ENCODE results near the gene GTF2E1. TPM values are rescaled to one million over a fixed set of nuclear protein-coding genes. Genes with fewer than 3 reads are reported as not detected.
A peak's percentile ranks its signal among the peaks of the same experiment; 100 is the strongest.
"Not testable (repeated sequence)": the region's sequence is repeated elsewhere in the genome, so short reads cannot be mapped to it uniquely, and the experiment has no call there.

Gene GTF2E1
- total and polyA plus RNA-seq, 2 donors (not counting 1 experiment from before 2014, with no cell fraction given) = 11.5 to 15.7 TPM

DNA sequence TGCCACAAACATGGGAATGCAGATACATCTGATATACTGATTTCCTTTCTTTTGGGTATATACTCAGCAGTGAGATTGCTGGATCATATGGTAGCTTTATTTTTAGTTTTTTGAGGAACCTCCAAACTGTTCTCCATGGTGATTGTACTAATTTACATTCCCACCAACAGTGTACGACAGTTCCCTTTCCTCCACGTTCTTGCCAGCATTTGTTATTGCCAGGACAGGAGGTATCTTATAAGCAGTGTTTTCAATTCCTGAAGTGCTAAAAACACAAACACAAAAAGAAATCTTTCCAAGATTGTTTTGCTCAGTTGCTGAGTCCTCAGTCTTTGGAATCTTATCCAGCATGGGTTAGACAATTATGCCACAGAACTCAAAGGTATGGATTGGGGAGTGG, 13.5 kb downstream of the GTF2E1 start:
- no peak for DNase-seq (ENCODE audit: low read depth in 2 of 2)
- Histone ChIP-seq H3K79me2 (ENCODE audit: control insufficient read depth, insufficient read depth, low read length) (no peaks in the 10 kb centered on the region), H3K4me3 (replicated peaks in 1 of 4; ENCODE audit: control extremely low read depth in 1 of 4, insufficient read depth in 1 of 4, low read depth in 3 of 4, low read length in 4 of 4) (no peak overlapping the region), H2AFZ (ENCODE audit: low read length) (no peak overlapping the region), H3K9me3 (ENCODE audit: control insufficient read depth, insufficient read depth, low read depth, low read length) (no peaks in the 10 kb centered on the region), H3K36me3 (ENCODE audit: control insufficient read depth, insufficient read depth, low read length) (no peaks in the 10 kb centered on the region), H3K9ac (ENCODE audit: insufficient read depth, low read length) (no peak overlapping the region), H3K4me1 (ENCODE audit: control insufficient read depth, extremely low read depth, insufficient read depth, low read length) (no peaks in the 10 kb centered on the region), H3K27ac (ENCODE audit: insufficient read depth, low read length) (no peak overlapping the region), H4K20me1 (ENCODE audit: control insufficient read depth, extremely low read depth, insufficient read depth, low read length) (no peaks in the 10 kb centered on the region), H3K4me2 (ENCODE audit: extremely low read depth, insufficient read depth, low read length) (no peak overlapping the region), H3K27me3 (ENCODE audit: control insufficient read depth, insufficient read depth, low read length) (no peaks in the 10 kb centered on the region)
- TF ChIP-seq EZH2 (IDR thresholded peaks at IDR 0.05; ENCODE audit: low read length, missing control alignments) = no peak
- TF ChIP-seq, protein P1, sequence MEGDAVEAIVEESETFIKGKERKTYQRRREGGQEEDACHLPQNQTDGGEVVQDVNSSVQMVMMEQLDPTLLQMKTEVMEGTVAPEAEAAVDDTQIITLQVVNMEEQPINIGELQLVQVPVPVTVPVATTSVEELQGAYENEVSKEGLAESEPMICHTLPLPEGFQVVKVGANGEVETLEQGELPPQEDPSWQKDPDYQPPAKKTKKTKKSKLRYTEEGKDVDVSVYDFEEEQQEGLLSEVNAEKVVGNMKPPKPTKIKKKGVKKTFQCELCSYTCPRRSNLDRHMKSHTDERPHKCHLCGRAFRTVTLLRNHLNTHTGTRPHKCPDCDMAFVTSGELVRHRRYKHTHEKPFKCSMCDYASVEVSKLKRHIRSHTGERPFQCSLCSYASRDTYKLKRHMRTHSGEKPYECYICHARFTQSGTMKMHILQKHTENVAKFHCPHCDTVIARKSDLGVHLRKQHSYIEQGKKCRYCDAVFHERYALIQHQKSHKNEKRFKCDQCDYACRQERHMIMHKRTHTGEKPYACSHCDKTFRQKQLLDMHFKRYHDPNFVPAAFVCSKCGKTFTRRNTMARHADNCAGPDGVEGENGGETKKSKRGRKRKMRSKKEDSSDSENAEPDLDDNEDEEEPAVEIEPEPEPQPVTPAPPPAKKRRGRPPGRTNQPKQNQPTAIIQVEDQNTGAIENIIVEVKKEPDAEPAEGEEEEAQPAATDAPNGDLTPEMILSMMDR (conservative IDR thresholded peaks at IDR 0.05 in 1 of 2, IDR thresholded peaks at IDR 0.05 in 1 of 2; ENCODE audit: low read depth in 1 of 2, low read length in 2 of 2) = no peak

DNA sequence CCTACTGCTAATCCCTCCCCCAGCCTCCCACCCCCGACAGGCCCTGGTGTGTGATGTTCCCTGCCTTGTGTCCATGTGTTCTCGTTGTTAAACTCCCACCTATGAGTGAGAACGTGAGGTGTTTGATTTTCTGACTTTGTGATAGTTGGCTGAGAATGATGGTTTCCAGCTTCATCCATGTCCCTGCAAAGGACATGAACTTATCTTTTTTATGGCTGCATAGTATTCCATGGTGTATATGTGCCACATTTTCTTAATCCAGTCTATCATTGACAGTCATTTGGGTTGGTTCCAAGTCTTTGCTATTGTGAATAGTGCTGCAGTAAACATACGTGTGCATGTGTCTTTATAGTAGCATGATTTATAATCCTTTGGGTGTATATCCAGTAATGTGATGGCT, 16.0 kb downstream of the GTF2E1 start:
- H3K27me3 ChIP-seq (ENCODE audit: control insufficient read depth, insufficient read depth, low read length); H4K20me1 ChIP-seq (ENCODE audit: control insufficient read depth, extremely low read depth, insufficient read depth, low read length); H3K4me2 ChIP-seq (ENCODE audit: extremely low read depth, insufficient read depth, low read length); H3K27ac ChIP-seq (ENCODE audit: insufficient read depth, low read length); DNase-seq (ENCODE audit: low read depth in 2 of 2); H3K9ac ChIP-seq (ENCODE audit: insufficient read depth, low read length); H3K79me2 ChIP-seq (ENCODE audit: control insufficient read depth, insufficient read depth, low read length); H3K4me3 ChIP-seq (replicated peaks in 1 of 4; ENCODE audit: control extremely low read depth in 1 of 4, insufficient read depth in 1 of 4, low read depth in 3 of 4, low read length in 4 of 4); H2AFZ ChIP-seq (ENCODE audit: low read length); H3K36me3 ChIP-seq (ENCODE audit: control insufficient read depth, insufficient read depth, low read length); H3K9me3 ChIP-seq (ENCODE audit: control insufficient read depth, insufficient read depth, low read depth, low read length); H3K4me1 ChIP-seq (ENCODE audit: control insufficient read depth, extremely low read depth, insufficient read depth, low read length): not testable (repeated sequence)

- Histone ChIP-seq H2AFZ (ENCODE audit: low read length) (no peak overlapping the region), H3K27me3 (ENCODE audit: control insufficient read depth, insufficient read depth, low read length) (no peaks in the 10 kb centered on the region), H3K4me2 (ENCODE audit: extremely low read depth, insufficient read depth, low read length) (no peak overlapping the region), H3K27ac (ENCODE audit: insufficient read depth, low read length) (no peak overlapping the region), H3K9me3 (ENCODE audit: control insufficient read depth, insufficient read depth, low read depth, low read length) (no peaks in the 10 kb centered on the region), H3K79me2 (ENCODE audit: control insufficient read depth, insufficient read depth, low read length) (peaks cover 2% of the 10 kb centered on the region), H3K9ac (ENCODE audit: insufficient read depth, low read length) (no peak overlapping the region), H3K36me3 (ENCODE audit: control insufficient read depth, insufficient read depth, low read length) (no peaks in the 10 kb centered on the region), H3K4me3 (replicated peaks in 1 of 4; ENCODE audit: control extremely low read depth in 1 of 4, insufficient read depth in 1 of 4, low read depth in 3 of 4, low read length in 4 of 4) (no peak overlapping the region), H3K4me1 (ENCODE audit: control insufficient read depth, extremely low read depth, insufficient read depth, low read length) (no peaks in the 10 kb centered on the region), H4K20me1 (ENCODE audit: control insufficient read depth, extremely low read depth, insufficient read depth, low read length) (no peaks in the 10 kb centered on the region)
- TF ChIP-seq, protein P1 (conservative IDR thresholded peaks at IDR 0.05 in 1 of 2, IDR thresholded peaks at IDR 0.05 in 1 of 2; ENCODE audit: low read depth in 1 of 2, low read length in 2 of 2) = no peak
- TF ChIP-seq EZH2 (IDR thresholded peaks at IDR 0.05; ENCODE audit: low read length, missing control alignments) = no peak
- peak; percentile 10 to 58 for DNase-seq (ENCODE audit: low read depth in 2 of 2)
Measured at GRCh38 chr3:120762615-120763014, 20.1 kb downstream of the GTF2E1 start.

Measured in fibroblast of lung (primary cell).